ENCODE data around the gene VEPH1. TPM values are rescaled to one million over a fixed set of nuclear protein-coding genes. Genes with fewer than 3 reads are reported as not detected.
"Not testable (repeated sequence)": the region's sequence is repeated elsewhere in the genome, so short reads cannot be mapped to it uniquely, and the experiment has no call there.

Gene VEPH1
- total and polyA plus RNA-seq, 9 donors: 0.46 to 1.6 (median 1.2) TPM

GRCh38 chr3:157355276-157355675 is 147.9 kb downstream of the VEPH1 start:
- Histone ChIP-seq H3K27me3 (ENCODE audit: control insufficient read depth, insufficient read depth, low read length) (no peaks in the 10 kb centered on the region), H3K9me3 (replicated peaks; ENCODE audit: control insufficient read depth, low read depth, low read length) (no peaks in the 10 kb centered on the region), H3K36me3 (ENCODE audit: control insufficient read depth, insufficient read depth, low read length) (no peaks in the 10 kb centered on the region), H3K27ac (ENCODE audit: low read length) (no peak overlapping the region), H3K4me3 (ENCODE audit: low read length) (no peak overlapping the region), H3K4me1 (ENCODE audit: control insufficient read depth, insufficient read depth, low read length) (no peaks in the 10 kb centered on the region)
- no peak for DNase-seq
- 40% methylated on average over 1 of the region's 2 CpGs for WGBS (ENCODE audit: insufficient coverage)

DNA sequence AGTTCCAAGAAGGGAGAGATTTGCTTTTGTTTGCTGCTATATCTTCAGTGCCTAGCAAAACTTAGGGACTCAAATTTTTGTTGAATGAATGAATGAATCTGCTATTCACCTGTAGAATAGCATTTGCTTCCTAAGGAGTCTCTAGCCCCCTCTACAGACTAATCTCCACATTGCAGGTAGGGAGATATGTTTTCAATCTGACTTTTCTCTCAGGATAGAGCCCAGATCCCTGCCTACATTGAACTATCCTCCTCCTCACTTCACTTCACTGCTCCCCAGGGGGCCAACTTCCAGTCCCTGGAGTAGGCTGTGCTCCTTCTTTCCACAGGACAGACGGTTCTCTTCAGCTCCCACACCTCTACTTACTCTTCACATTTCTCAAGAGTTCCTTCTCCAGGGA is 148.5 kb downstream of the VEPH1 start:
- Histone ChIP-seq H3K4me1 (ENCODE audit: control insufficient read depth, insufficient read depth, low read length) (no peaks in the 10 kb centered on the region), H3K27ac (ENCODE audit: low read length) (no peak overlapping the region), H3K36me3 (ENCODE audit: control insufficient read depth, insufficient read depth, low read length) (no peaks in the 10 kb centered on the region), H3K9me3 (replicated peaks; ENCODE audit: control insufficient read depth, low read depth, low read length) (no peaks in the 10 kb centered on the region), H3K27me3 (ENCODE audit: control insufficient read depth, insufficient read depth, low read length) (no peaks in the 10 kb centered on the region), H3K4me3 (ENCODE audit: low read length) (no peak overlapping the region)
- no peak for DNase-seq
- 33% methylated on average over 1 of the region's 1 CpG for WGBS (ENCODE audit: insufficient coverage)

DNA sequence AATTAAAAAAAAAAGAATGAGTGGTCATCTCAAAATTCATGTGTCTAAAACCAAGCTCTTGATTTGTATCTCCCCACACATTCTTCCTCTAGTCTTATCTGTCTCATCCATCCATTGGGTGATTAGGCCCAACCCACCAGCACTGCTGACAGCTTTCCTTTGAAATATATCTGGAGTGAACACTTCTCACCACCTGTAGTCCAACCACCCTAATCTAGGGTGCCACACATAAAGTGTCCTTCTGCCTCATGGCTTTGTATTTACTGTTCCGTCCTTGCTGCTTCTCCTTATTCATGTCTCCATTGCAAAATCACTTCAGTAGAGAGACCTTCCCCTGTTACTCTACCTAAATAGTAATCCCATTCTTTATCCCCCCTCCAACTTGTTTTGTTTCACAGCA is 149.0 kb downstream of the VEPH1 start:
- H3K27me3 ChIP-seq (ENCODE audit: control insufficient read depth, insufficient read depth, low read length): no peaks in the 10 kb centered on the region

GRCh38 chr3:157353652-157354051 is 149.6 kb downstream of the VEPH1 start:
- no peaks in the 10 kb centered on the region for H3K4me1 ChIP-seq (ENCODE audit: control insufficient read depth, insufficient read depth, low read length)
- DNase-seq: no peak
- no peaks in the 10 kb centered on the region for H3K27me3 ChIP-seq (ENCODE audit: control insufficient read depth, insufficient read depth, low read length)
- no peaks in the 10 kb centered on the region for H3K9me3 ChIP-seq (replicated peaks; ENCODE audit: control insufficient read depth, low read depth, low read length)
- no peaks in the 10 kb centered on the region for H3K36me3 ChIP-seq (ENCODE audit: control insufficient read depth, insufficient read depth, low read length)
- WGBS (ENCODE audit: insufficient coverage): no CpG with 5 or more reads among the region's 4 CpGs
- no peak overlapping the region for H3K27ac ChIP-seq (ENCODE audit: low read length)
- no peak overlapping the region for H3K4me3 ChIP-seq (ENCODE audit: low read length)

More for the DNA sequence above, 149.0 kb downstream of the VEPH1 start:
- 100% methylated on average over 1 of the region's 1 CpG for WGBS (ENCODE audit: insufficient coverage)
- no peaks in the 10 kb centered on the region for H3K36me3 ChIP-seq (ENCODE audit: control insufficient read depth, insufficient read depth, low read length)
- no peaks in the 10 kb centered on the region for H3K9me3 ChIP-seq (replicated peaks; ENCODE audit: control insufficient read depth, low read depth, low read length)
- H3K4me3 ChIP-seq (ENCODE audit: low read length): no peak overlapping the region
- H3K27ac ChIP-seq (ENCODE audit: low read length): no peak overlapping the region
- no peak for DNase-seq
- no peaks in the 10 kb centered on the region for H3K4me1 ChIP-seq (ENCODE audit: control insufficient read depth, insufficient read depth, low read length)

DNA sequence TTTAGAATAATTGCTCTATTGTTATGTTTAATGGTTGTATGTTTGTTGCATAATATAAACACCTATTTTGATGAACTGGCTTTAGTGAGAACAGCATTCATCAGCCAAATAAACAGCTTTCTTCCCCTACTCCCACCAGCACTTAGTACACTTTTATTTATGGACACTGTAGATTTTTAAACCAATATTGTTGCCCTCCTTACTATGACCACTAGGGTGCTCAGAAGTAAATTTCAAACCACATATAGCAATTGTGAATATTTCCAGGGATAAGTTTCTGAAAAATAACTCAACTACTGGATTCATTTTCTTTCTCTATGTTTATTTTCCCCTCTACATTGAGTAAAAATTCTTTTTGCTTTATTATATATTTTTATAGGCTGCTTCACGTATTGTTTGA is 151.2 kb downstream of the VEPH1 start:
- Histone ChIP-seq H3K27me3 (ENCODE audit: control insufficient read depth, insufficient read depth, low read length) (no peaks in the 10 kb centered on the region), H3K4me3 (ENCODE audit: low read length) (no peak overlapping the region), H3K36me3 (ENCODE audit: control insufficient read depth, insufficient read depth, low read length) (no peaks in the 10 kb centered on the region), H3K9me3 (replicated peaks; ENCODE audit: control insufficient read depth, low read depth, low read length) (no peaks in the 10 kb centered on the region), H3K4me1 (ENCODE audit: control insufficient read depth, insufficient read depth, low read length) (no peaks in the 10 kb centered on the region), H3K27ac (ENCODE audit: low read length) (no peak overlapping the region)
- WGBS (ENCODE audit: insufficient coverage): no CpG with 5 or more reads among the region's 1 CpG
- DNase-seq: no peak

DNA sequence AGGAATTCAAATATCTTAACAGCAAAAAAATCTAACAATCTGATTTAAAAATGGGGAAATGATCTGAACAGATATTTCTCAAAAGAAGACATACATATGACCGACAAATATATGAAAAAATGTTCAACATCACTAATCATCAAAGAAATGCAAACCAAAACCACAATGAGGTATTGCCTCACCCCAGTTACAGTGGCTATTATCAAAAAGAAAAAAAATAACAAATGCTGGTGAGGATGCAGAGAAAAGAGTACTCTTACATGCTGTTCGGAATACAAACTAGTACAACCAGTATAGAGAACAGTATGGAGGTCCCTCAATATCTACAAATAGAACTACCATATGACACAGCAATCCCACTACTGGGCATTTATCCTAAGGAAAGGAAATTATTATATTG is 152.6 kb downstream of the VEPH1 start:
- not testable (repeated sequence) for H3K4me3 ChIP-seq (ENCODE audit: low read length); H3K36me3 ChIP-seq (ENCODE audit: control insufficient read depth, insufficient read depth, low read length); H3K4me1 ChIP-seq (ENCODE audit: control insufficient read depth, insufficient read depth, low read length); H3K27ac ChIP-seq (ENCODE audit: low read length); H3K27me3 ChIP-seq (ENCODE audit: control insufficient read depth, insufficient read depth, low read length); H3K9me3 ChIP-seq (replicated peaks; ENCODE audit: control insufficient read depth, low read depth, low read length); DNase-seq
- no CpG with 5 or more reads among the region's 2 CpGs for WGBS (ENCODE audit: insufficient coverage)

GRCh38 chr3:157348304-157349075 is 154.7 kb downstream of the VEPH1 start:
- 93% methylated on average over 2 of the region's 3 CpGs for WGBS (ENCODE audit: insufficient coverage)
- H3K4me3 ChIP-seq (ENCODE audit: low read length); H3K27me3 ChIP-seq (ENCODE audit: control insufficient read depth, insufficient read depth, low read length); H3K9me3 ChIP-seq (replicated peaks; ENCODE audit: control insufficient read depth, low read depth, low read length); H3K4me1 ChIP-seq (ENCODE audit: control insufficient read depth, insufficient read depth, low read length); H3K36me3 ChIP-seq (ENCODE audit: control insufficient read depth, insufficient read depth, low read length); H3K27ac ChIP-seq (ENCODE audit: low read length); DNase-seq: not testable (repeated sequence)

GRCh38 chr3:157347577-157348303 is 155.5 kb downstream of the VEPH1 start:
- Histone ChIP-seq H3K27ac (ENCODE audit: low read length) (no peak overlapping the region), H3K27me3 (ENCODE audit: control insufficient read depth, insufficient read depth, low read length) (no peaks in the 10 kb centered on the region)
- 80% methylated on average over 8 of the region's 12 CpGs for WGBS (ENCODE audit: insufficient coverage)

DNA sequence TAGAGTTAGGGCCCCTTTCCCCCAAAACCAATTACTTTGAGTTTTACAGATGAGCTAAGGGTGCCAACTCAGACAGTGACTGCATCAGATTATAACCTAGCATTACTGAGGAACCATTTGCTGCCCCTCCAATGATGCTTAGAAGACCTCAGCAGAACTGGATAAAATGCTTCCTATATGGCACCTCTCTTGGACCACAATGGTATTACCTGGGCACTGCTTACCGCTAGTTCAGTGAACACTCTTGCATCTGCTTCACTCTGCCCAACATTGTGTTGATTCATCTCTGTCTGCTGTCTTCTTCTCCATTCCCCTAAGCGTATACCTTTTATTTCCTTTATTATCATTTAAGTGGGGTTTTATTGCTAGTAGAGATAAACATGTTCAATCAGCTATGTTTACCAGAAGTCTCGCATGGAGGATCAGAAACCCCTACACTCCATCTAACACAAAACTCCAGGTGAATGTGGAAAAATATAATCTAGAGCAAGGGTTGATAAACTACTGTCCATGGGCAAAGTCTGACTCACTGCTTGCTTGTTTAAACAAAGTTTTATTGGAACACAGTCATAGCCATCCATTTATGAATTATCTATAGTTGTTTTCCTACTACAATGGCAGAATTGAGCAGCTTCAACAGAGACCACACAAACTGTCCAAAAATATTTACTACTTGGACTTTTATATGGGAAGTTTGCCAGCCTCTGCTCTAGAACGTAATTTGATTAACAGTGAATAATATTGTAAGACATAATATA is 166.8 kb downstream of the VEPH1 start:
- Histone ChIP-seq H3K27ac (ENCODE audit: low read length) (no peak overlapping the region), H3K4me1 (ENCODE audit: control insufficient read depth, insufficient read depth, low read length) (no peaks in the 10 kb centered on the region), H3K36me3 (ENCODE audit: control insufficient read depth, insufficient read depth, low read length) (no peaks in the 10 kb centered on the region), H3K9me3 (replicated peaks; ENCODE audit: control insufficient read depth, low read depth, low read length) (no peaks in the 10 kb centered on the region), H3K27me3 (ENCODE audit: control insufficient read depth, insufficient read depth, low read length) (no peaks in the 10 kb centered on the region), H3K4me3 (ENCODE audit: low read length) (no peak overlapping the region)
- WGBS (ENCODE audit: insufficient coverage): 100% methylated on average over 1 of the region's 4 CpGs
- DNase-seq: no peak

More at GRCh38 chr3:157347577-157348303, 155.5 kb downstream of the VEPH1 start:
- no peak overlapping the region for H3K4me3 ChIP-seq (ENCODE audit: low read length)
- no peaks in the 10 kb centered on the region for H3K4me1 ChIP-seq (ENCODE audit: control insufficient read depth, insufficient read depth, low read length)
- DNase-seq: no peak
- H3K9me3 ChIP-seq (replicated peaks; ENCODE audit: control insufficient read depth, low read depth, low read length): no peaks in the 10 kb centered on the region
- H3K36me3 ChIP-seq (ENCODE audit: control insufficient read depth, insufficient read depth, low read length): no peaks in the 10 kb centered on the region
